ENCODE measurements around the gene PRKCQ. TPM values are rescaled to one million over a fixed set of nuclear protein-coding genes. Genes with fewer than 3 reads are reported as not detected.

The PRKCQ gene
- total and polyA plus RNA-seq, 2 of the 13 experiments (the other 11 are each of a cell fraction or from before 2014, with no cell fraction given) = 0.13 to 0.35 TPM

DNA sequence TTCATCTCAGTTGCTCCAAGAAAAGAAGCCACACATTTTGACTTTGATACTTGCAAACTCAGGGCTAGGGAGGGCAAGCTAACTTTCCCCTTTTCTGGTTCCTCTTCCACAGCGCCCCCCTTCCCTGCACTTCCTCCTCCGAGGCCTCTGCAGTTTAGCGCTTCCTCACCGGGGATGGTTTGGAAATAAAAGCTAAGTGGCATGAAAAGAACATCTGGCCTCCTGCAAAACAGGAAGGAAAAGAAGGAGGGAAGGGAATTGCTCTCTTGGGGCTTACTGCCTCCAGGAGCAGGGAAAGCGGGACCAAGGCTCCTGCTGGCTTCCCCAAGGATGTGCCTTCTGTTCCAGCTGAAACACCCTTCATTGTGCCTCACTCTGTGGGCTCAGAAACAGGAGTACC is 42.3 kb downstream of the PRKCQ start:
- no peak overlapping the region for H3K4me3 ChIP-seq (replicated peaks in 1 of 3; ENCODE audit: insufficient read depth in 1 of 3, low read depth in 2 of 3, low read length in 3 of 3)
- H3K4me1 ChIP-seq (ENCODE audit: insufficient read depth, low read length) = no peaks in the 10 kb centered on the region
- H2AFZ ChIP-seq (ENCODE audit: low read length) = no peak overlapping the region
- DNase-seq (ENCODE audit: low spot score) = no peak
- BruUV-seq (replicated peaks) = no TSS peak
- H3K36me3 ChIP-seq (replicated peaks in 1 of 2; ENCODE audit: control insufficient read depth in 1 of 2, insufficient read depth in 2 of 2, low read length in 2 of 2) = no peaks in the 10 kb centered on the region
- TF ChIP-seq GTF3A (CRISPR knock-in tag; conservative IDR thresholded peaks at IDR 0.05) (no peak), SMAD9 (CRISPR knock-in tag; IDR thresholded peaks at IDR 0.05) (no peak), ZNF30 (CRISPR knock-in tag; IDR thresholded peaks at IDR 0.05) (no peak), HNF4G (IDR thresholded peaks at IDR 0.05; ENCODE audit: borderline replicate concordance, low read depth, low read length) (no peak), HNF4G (CRISPR knock-in tag; IDR thresholded peaks at IDR 0.05; ENCODE audit: borderline replicate concordance, low read depth) (no peak), MBNL3 (CRISPR knock-in tag; conservative IDR thresholded peaks at IDR 0.05) (no peak), ZMAT3 (CRISPR knock-in tag; conservative IDR thresholded peaks at IDR 0.05) (no peak), IKZF1 (IDR thresholded peaks at IDR 0.05) (no peak), MAZ (IDR thresholded peaks at IDR 0.05; ENCODE audit: borderline replicate concordance, low read depth, low read length) (no peak), MAZ (CRISPR knock-in tag; IDR thresholded peaks at IDR 0.05; ENCODE audit: low read depth) (no peak), KMT2B (CRISPR knock-in tag; IDR thresholded peaks at IDR 0.05) (no peak), ZNF34 (CRISPR knock-in tag; IDR thresholded peaks at IDR 0.05; ENCODE audit: borderline replicate concordance) (no peak), SMARCE1 (IDR thresholded peaks at IDR 0.05; ENCODE audit: borderline replicate concordance) (no peak), KLF12 (CRISPR knock-in tag; IDR thresholded peaks at IDR 0.05; ENCODE audit: borderline replicate concordance) (no peak)
- TF ChIP-seq, protein P1, sequence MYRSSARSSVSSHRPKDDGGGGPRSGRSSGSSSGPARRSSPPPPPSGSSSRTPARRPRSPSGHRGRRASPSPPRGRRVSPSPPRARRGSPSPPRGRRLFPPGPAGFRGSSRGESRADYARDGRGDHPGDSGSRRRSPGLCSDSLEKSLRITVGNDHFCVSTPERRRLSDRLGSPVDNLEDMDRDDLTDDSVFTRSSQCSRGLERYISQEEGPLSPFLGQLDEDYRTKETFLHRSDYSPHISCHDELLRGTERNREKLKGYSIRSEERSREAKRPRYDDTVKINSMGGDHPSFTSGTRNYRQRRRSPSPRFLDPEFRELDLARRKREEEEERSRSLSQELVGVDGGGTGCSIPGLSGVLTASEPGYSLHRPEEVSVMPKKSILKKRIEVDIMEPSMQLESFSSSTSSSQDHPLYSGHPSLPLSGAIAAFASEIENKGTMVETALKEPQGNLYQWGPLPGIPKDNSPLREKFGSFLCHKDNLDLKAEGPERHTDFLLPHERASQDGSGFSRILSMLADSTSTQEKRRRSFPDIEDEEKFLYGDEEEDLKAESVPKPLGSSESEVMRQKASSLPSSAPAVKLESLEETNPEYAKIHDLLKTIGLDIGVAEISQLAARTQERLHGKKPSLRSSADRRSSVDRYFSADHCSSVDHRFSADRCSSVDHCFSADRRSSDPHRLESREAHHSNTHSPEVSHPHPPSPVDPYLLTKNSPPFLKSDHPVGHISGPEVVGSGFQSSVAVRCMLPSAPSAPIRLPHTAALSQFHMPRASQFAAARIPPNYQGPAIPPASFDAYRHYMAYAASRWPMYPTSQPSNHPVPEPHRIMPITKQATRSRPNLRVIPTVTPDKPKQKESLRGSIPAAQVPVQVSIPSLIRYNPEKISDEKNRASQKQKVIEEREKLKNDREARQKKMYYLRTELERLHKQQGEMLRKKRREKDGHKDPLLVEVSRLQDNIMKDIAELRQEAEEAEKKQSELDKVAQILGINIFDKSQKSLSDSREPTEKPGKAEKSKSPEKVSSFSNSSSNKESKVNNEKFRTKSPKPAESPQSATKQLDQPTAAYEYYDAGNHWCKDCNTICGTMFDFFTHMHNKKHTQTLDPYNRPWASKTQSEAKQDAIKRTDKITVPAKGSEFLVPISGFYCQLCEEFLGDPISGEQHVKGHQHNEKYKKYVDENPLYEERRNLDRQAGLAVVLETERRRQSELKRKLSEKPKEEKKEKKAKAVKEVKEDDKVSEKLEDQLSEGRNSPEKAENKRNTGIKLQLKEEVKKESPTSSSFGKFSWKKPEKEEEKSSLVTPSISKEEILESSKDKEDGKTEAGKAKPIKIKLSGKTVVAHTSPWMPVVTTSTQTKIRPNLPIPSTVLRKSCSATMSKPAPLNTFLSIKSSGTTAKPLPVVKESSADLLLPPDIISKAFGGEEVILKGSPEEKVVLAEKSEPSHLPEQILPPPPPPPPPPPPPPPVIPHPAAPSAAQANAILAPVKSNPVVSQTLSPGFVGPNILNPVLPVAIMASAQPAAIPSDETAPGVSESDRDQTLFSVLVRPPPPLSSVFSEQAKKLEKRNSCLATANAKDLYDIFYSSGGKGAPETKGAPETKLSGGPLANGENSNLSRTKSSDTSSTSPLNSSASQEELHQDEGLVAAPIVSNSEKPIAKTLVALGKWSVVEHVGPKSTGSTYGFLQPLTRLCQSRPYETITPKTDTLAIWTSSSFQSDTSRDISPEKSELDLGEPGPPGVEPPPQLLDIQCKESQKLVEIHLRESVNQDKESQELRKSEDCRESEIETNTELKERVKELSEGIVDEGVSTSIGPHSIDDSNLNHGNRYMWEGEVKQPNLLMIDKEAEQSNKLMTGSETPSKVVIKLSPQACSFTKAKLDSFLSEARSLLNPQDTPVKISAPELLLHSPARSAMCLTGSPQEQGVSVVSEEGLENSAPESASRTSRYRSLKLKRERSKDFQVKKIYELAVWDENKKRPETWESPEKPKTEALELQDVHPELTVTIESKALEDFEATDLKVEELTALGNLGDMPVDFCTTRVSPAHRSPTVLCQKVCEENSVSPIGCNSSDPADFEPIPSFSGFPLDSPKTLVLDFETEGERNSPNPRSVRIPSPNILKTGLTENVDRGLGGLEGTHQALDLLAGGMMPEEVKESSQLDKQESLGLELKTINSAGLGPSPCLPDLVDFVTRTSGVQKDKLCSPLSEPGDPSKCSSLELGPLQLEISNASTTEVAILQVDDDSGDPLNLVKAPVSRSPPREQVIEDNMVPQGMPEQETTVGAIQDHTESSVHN (CRISPR knock-in tag; IDR thresholded peaks at IDR 0.05) = no peak
- TF ChIP-seq, protein P2, sequence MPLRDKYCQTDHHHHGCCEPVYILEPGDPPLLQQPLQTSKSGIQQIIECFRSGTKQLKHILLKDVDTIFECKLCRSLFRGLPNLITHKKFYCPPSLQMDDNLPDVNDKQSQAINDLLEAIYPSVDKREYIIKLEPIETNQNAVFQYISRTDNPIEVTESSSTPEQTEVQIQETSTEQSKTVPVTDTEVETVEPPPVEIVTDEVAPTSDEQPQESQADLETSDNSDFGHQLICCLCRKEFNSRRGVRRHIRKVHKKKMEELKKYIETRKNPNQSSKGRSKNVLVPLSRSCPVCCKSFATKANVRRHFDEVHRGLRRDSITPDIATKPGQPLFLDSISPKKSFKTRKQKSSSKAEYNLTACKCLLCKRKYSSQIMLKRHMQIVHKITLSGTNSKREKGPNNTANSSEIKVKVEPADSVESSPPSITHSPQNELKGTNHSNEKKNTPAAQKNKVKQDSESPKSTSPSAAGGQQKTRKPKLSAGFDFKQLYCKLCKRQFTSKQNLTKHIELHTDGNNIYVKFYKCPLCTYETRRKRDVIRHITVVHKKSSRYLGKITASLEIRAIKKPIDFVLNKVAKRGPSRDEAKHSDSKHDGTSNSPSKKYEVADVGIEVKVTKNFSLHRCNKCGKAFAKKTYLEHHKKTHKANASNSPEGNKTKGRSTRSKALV (CRISPR knock-in tag; IDR thresholded peaks at IDR 0.05) = no peak
- no peaks in the 10 kb centered on the region for H4K20me1 ChIP-seq (ENCODE audit: insufficient read depth, low read length)
- H3K79me2 ChIP-seq (ENCODE audit: insufficient read depth, low read length) = no peaks in the 10 kb centered on the region
- in situ Hi-C loops (cut with HindIII; ENCODE audit: extremely low pct_ligation_motif_present, low pct_unique_long_range_greater_than_20kb) (no loop called here), intact Hi-C loops (cut with micrococcal nuclease; ENCODE audit: unreplicated experiment) (no loop called here)
- H3K9ac ChIP-seq (ENCODE audit: insufficient read depth, low read depth, low read length) = no peak overlapping the region
- ChIA-PET CTCF (ENCODE audit: low intra/inter-chr PET ratio, low total read pairs) (no interaction called here), POLR2A (no interaction called here)
- H3K9me3 ChIP-seq (ENCODE audit: low read length) = no peaks in the 10 kb centered on the region
- 63% methylated on average over 5 of the region's 5 CpGs for WGBS (ENCODE audit: low lambda C conversion rate)
- H3K4me2 ChIP-seq (ENCODE audit: low read depth, low read length) = no peak overlapping the region
- H3K27me3 ChIP-seq (ENCODE audit: control insufficient read depth in 1 of 2, insufficient read depth in 2 of 2, low read length in 2 of 2) = peaks cover 0 to 10% of the 10 kb centered on the region in 2 experiments; a peak in 2 of 5 replicates
- ATAC-seq = no peak
- no peak overlapping the region for H3K27ac ChIP-seq (ENCODE audit: extremely low read length, insufficient read depth, low read length)
- FAIRE-seq = no peak

All from HepG2 (cell line).